Neural cell (in vitro differentiated cells): ENCODE measurements around the gene FZD7.

Experiments
- EP300 ChIP-seq: fragments of 450-650 bp; conservative IDR thresholded peaks from 2 replicates; pipeline ENCODE4 v1.6.1; 2014; ENCODE audit warnings: antibody characterized with exemption, mild to moderate bottlenecking, moderate library complexity; ENCODE audit not compliant: poor library complexity, severe bottlenecking
- EZH2 ChIP-seq: fragments of 200-600, 300-800 bp; shearing (Covaris generic), sonication (generic); IDR thresholded peaks from 2 replicates; pipeline ENCODE4 v1.6.1; 2014; ENCODE audit warnings: antibody characterized with exemption, low read length, borderline replicate concordance, mild to moderate bottlenecking; ENCODE audit not compliant: insufficient read depth, poor library complexity, severe bottlenecking
- MXI1 ChIP-seq: fragments of 450-650 bp; conservative IDR thresholded peaks from 2 replicates; pipeline ENCODE4 v1.6.1; 2014; ENCODE audit warnings: antibody characterized with exemption, mild to moderate bottlenecking; ENCODE audit not compliant: poor library complexity, severe bottlenecking
- POLR2AphosphoS5 ChIP-seq: IDR thresholded peaks from 2 replicates; pipeline ENCODE4 v1.6.1; 2012
- RAD21 ChIP-seq: fragments of 450-650 bp; conservative IDR thresholded peaks from 2 replicates; pipeline ENCODE4 v1.6.1; 2014; ENCODE audit warnings: antibody characterized with exemption, mild to moderate bottlenecking, moderate library complexity
- TAF1 ChIP-seq: IDR thresholded peaks from 2 replicates; pipeline ENCODE4 v1.6.1; 2012; ENCODE audit warnings: low read depth
- TF ChIP-seq, protein P1 (sequence below): fragments of 450-650 bp; IDR thresholded peaks from 2 replicates; pipeline ENCODE4 v1.5.1; 2014; ENCODE audit warnings: antibody characterized with exemption, mild to moderate bottlenecking, moderate library complexity; ENCODE audit not compliant: poor library complexity, severe bottlenecking
- TF ChIP-seq, protein P2 (sequence below): IDR thresholded peaks from 2 replicates; pipeline ENCODE4 v1.6.1; 2012; ENCODE audit warnings: borderline replicate concordance

DNA sequence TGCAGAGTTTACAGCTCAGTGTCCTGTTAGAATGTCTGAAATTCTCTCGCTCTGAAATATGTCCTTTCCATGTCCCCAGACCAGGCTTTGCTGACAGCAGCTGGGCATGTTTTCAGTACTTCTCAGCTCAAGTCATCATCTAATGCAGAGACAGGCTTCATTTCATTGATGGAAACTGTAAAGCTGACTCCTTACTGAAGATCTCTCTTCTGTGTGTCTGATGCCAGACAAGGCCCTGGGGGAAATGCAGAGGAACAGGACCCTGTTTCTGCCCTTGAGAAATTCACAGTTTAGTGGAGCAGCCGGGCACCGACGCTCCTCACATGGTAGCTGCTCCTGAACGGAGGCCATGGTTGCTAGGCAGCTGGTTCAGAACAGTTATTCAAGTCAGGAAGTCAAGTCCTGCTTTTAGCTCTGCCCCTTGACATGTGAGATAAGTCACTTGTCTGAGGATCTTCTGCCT is 24.6 kb upstream of the FZD7 start:
- TF ChIP-seq POLR2AphosphoS5, result peak; percentile 31
- TF ChIP-seq, protein P1, sequence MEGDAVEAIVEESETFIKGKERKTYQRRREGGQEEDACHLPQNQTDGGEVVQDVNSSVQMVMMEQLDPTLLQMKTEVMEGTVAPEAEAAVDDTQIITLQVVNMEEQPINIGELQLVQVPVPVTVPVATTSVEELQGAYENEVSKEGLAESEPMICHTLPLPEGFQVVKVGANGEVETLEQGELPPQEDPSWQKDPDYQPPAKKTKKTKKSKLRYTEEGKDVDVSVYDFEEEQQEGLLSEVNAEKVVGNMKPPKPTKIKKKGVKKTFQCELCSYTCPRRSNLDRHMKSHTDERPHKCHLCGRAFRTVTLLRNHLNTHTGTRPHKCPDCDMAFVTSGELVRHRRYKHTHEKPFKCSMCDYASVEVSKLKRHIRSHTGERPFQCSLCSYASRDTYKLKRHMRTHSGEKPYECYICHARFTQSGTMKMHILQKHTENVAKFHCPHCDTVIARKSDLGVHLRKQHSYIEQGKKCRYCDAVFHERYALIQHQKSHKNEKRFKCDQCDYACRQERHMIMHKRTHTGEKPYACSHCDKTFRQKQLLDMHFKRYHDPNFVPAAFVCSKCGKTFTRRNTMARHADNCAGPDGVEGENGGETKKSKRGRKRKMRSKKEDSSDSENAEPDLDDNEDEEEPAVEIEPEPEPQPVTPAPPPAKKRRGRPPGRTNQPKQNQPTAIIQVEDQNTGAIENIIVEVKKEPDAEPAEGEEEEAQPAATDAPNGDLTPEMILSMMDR, result no peak
- TF ChIP-seq TAF1, result no peak
- no peak for TF ChIP-seq EZH2
- TF ChIP-seq, protein P2, sequence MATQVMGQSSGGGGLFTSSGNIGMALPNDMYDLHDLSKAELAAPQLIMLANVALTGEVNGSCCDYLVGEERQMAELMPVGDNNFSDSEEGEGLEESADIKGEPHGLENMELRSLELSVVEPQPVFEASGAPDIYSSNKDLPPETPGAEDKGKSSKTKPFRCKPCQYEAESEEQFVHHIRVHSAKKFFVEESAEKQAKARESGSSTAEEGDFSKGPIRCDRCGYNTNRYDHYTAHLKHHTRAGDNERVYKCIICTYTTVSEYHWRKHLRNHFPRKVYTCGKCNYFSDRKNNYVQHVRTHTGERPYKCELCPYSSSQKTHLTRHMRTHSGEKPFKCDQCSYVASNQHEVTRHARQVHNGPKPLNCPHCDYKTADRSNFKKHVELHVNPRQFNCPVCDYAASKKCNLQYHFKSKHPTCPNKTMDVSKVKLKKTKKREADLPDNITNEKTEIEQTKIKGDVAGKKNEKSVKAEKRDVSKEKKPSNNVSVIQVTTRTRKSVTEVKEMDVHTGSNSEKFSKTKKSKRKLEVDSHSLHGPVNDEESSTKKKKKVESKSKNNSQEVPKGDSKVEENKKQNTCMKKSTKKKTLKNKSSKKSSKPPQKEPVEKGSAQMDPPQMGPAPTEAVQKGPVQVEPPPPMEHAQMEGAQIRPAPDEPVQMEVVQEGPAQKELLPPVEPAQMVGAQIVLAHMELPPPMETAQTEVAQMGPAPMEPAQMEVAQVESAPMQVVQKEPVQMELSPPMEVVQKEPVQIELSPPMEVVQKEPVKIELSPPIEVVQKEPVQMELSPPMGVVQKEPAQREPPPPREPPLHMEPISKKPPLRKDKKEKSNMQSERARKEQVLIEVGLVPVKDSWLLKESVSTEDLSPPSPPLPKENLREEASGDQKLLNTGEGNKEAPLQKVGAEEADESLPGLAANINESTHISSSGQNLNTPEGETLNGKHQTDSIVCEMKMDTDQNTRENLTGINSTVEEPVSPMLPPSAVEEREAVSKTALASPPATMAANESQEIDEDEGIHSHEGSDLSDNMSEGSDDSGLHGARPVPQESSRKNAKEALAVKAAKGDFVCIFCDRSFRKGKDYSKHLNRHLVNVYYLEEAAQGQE, result peak; percentile 39
- TF ChIP-seq MXI1, result no peak
- TF ChIP-seq EP300, result peak; percentile 65
- TF ChIP-seq RAD21, result no peak
